SIG-M5 treated with dmso at 0.1 percent for 504 hours (cell line): ENCODE data around the gene PLA2G4B.
A peak's percentile ranks its signal among the peaks of the same experiment; 100 is the strongest.
"Not testable (repeated sequence)": the region's sequence is repeated elsewhere in the genome, so short reads cannot be mapped to it uniquely, and the experiment has no call there.

Experiments used
- DNase-seq: peaks from one replicate; lab custom pipeline; 2025; ENCODE audit not compliant: unreplicated experiment; lab: John Stamatoyannopoulos, UW

The PLA2G4B gene

DNA sequence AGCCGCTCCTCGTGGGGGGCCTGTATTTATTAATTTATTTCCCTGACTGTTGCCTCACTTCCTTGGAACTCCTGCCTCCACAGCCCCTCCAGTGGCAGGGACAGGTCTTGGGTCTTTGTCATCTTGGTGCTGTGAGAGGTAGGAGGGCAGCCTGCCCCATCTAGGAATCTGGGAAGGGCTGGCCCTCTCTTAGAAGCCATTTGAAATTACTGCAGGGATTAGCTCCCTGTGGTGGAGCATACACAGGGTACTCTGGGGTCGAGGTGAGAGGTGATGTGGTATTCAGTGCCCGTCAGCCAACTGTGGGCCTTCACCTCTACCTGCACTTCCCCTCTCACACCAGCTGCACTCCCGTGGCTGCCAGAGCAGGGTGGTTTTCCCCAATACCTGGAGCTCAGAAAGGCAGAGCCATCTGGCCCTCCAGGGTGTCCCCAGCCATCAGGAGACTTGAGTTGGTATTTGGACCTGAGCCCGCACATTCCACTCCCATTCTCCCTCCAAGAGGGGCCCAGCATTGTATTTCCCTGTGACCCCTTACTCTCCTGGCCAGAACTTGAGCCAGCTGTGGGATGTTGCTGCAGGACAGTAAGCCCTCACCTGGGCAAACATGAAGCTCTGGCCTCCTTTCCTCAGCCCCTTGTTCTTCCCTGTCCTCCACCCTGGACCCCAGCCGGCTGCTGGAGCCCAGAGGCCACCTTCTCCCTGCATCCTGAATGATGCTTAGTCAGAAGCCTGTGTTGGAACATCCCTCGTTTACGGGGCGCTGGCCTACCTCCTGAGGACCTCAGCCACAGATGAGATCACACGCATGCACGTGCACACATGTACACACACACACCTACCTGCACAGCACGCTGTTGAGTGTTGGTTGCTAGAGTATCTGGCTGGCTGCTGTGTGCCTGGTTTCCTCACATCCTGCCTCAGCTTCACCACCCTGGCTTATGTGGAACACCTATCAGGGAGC lies 12.8 kb upstream of the PLA2G4B start:
- DNase-seq, result no peak

DNA sequence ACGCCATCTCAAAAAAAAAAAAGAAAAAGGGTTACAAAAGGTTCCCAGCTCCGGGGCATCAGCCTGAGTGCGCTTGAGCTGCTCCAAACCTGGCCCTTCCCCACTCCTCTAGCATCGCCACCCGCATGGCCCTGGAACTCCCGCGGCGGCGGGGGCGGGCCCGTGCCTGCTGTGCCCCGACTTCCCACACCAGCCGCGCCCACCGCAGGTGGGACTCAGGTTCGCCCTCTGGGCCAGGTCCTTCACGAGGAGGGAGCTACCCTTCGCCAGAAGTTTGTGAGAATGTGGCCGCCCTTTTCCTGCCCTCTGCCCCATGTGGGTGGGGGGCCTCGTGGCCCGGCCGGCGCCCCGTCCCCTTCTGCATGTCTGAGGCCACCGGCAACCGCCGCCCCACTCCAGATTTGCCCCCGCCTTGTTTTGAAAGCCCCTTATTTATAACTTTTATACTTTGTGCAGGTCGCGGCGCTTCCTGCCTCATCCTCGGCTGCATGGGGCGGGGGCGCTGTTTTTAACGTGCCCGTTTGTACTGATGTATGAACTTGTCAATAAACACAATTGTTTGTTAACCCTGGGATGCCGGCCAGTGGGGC lies 11.3 kb upstream of the PLA2G4B start:
- DNase-seq, result no peak

DNA sequence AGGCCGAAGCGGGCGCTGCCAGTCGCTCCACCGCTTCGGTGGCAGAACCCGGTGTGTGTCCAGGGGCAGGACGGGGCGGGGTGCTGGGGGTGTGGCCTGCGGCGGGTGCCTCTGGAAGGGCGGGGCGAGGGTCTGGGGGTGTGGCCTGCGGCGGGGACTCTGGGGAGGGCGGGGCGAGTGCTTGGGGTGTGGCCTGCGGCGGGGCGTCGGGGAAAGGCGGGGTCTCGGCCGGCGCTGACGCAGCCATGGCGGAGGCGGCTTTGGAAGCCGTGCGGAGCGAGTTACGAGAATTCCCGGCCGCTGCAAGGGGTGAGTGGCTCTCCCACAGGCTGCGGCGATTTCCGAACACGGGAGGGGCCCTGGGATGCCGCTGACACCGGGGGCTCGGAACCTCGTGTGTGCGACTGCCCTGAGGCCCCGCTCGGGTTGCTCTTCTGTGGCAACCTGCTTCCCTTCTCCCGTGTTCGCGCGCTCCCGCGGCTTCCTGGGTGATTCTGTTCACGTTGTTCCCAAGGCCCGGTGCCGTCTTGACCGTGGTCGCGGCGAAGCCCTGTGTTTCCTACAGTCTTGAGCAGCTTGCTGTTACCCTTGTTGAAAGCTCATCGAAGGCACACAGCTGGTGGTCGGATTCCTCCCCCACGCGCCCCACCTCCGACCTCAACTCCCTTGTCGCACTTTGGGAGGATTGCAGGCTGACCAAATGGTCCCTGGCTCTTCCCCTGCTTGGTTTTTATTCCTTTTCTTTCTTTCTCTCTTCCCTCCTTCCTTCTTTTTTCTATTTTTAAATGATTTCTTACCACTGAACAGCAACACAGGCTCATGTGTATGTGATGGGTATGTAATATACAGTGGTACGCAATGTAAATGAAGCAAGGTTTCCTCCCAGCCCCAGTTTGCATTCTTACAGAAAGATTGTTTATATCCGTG lies 10.5 kb upstream of the PLA2G4B start, which contains the start of gene JMJD7:
Gene JMJD7, plus strand, starts transcription at position 213 of the 927 bp plus-strand sequence. Its CDS starts 33 bp downstream, at position 246.
- peak; percentile 63 for DNase-seq

DNA sequence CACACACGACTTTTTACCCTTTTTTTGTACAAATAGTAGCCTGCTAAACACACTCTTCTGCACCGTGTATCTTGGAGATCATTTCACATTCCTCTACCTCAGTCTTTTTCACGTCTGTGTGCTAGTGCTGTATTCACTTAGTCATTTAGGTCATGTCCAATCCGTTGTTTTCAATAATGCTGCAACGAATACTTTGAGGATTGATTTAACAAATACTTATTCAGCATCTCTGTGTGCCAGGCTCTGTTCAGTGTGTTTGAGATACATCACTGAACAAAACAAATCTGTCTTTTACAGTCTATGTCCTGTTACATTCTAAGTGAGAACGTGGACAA lies 9.9 kb upstream of the PLA2G4B start:
- DNase-seq, result no peak

DNA sequence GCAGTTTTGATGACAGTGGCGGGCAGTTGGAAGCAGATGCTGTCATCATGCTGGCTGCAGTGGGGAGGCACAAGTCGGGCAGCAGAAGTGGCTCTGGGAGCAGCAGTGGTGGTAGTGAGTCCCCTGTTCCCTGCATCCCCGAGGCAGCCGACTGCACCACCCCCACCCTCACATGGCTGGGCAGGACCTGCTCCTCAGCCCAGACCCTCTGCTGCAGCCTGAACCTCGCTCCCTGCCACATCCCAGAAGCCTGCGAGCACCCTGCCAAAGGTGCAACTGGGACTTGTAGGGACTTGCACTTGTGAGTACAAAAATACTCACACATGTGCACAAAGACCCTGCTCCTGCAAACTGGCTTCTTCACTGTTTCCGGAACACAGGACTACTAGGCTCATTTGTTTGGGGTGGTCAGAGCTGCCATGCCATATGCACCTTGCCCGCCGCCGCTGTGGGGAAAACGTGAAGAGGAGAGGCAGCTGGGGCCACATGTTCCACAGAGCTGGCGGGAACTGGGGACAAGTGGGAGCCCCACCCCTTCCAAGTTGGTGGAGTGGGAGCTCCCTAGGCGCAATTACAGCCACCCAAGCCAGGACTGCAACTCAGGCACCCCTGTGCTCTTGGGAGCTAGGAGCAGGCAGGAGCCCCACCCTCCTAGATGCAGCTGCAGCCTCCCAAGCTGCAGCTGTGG lies 8.5 kb upstream of the PLA2G4B start:
- no peak for DNase-seq

DNA sequence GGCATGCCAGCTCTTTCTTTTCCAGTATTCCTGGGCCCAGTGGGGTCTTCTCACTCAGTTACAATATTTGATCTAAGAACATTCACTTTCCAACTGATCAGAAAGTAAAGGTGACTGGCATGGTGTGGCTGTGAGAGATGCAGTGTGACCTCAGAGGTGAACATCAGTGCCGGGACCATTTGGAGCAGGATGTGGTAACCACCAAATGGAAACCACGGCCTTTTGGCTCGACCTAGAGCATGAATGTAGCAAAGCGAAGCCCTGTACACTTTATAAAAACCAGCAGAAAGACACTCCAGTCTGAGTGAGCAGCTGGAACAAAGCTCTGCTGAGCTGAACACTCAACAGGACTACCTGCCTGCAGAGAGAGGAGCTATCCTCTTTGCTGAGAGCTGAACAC lies 7.4 kb upstream of the PLA2G4B start:
- DNase-seq, result not testable (repeated sequence)

DNA sequence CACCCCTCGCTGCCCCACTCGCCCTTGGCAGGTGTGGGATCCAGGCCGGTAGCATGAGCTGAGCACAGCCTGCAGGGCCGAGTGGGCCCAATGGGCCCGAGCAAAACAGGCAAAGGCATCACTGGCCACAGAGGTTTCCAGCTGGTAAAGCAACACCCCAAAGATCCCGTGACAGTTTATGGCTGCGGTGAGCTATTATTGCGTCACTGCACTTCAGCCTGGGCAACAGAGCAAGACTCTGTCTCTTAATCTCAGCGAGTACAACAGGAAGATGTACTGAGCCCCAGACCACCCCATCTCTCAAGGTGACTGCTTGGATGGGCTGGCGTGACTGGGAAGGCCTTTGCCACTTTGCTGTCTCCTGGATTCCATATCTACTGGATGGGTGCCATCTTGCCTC lies 6.4 kb upstream of the PLA2G4B start:
- DNase-seq, result no peak

DNA sequence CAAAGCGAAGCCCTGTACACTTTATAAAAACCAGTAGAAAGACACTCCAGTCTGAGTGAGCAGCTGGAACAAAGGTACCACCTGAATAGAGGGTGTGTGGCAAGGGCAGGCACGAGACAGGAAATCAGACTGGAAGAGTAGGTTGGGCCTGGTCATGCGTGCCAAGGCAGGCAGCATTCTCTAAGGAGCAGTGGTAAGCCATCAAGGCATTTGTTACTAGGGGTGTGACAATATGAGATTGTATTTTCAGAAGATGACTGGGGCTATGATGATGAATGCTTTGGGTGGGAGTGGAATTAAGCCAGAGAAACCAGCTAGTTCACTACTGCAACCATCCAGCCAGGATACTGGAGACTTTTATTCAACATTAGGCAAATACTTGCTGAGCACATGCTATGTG lies 5.8 kb upstream of the PLA2G4B start:
- no peak for DNase-seq

DNA sequence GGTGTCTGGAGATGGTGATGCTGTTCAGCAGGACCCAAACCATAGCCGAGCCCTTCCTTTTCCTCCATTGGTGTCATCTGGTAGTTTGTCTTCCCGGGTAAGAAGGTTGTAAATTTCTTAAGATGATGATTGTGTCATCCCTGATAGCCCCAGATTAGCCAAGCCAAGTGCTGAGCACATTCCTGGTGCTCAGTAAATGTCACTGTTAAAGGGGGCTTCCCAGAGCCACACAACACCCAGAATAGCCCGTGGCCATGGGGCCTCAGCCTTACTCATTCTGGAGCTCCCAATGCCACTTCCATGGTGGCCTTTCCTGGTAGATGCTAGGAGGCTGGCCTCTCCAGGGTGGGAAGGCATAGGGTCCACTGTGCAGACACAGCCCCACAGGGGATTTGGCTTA lies 4.6 kb upstream of the PLA2G4B start:
- no peak for DNase-seq

DNA sequence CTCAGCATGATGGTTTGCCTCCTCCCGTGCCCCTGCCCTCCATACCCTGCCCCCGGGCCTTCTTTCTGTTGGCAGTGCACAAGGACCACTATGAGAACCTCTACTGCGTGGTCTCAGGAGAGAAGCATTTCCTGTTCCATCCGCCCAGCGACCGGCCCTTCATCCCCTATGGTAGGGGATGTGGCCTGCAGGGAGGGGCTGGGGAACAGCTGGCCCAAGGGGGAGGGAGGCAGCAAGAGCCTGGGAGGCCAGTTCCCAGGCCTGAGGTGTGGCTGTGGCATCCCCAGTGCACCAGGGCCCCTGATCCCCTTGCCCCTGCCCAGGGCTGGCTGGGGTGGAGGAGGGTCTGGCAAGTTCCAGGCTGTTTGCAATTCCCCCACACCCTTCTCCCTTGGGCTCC lies 2.6 kb upstream of the PLA2G4B start:
- DNase-seq, result no peak

DNA sequence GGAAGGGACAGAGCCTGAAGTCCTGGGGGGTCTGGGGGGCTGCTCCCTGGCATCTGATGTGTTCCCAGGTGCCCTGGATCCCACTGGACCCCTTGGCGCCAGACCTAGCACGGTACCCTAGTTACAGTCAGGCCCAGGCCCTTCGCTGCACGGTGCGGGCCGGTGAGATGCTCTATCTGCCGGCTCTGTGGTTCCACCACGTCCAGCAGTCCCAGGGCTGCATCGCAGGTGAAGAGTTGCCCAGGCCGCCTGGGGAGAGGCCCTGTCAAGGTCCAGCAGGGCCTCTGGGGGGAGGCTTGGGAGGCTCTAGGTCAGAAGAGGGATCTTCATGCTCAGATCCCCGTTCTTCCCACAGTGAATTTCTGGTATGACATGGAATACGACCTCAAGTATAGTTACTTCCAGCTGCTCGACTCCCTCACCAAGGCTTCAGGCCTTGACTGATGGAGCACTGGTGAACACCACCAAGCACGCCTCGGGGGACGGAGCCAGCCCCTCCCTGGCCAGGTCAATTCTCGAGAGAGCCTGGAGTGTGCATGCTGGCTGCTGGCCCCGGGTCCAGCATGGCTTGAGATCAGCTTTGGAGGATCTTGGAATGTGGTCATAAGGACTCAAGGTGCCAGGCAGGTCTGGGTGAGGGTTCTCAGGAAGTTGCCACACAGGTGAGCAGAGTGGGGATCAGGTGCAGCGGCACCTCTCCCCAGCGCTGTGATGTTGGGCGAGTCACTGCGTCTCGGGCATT lies 1.8 kb upstream of the PLA2G4B start:
- no peak for DNase-seq

DNA sequence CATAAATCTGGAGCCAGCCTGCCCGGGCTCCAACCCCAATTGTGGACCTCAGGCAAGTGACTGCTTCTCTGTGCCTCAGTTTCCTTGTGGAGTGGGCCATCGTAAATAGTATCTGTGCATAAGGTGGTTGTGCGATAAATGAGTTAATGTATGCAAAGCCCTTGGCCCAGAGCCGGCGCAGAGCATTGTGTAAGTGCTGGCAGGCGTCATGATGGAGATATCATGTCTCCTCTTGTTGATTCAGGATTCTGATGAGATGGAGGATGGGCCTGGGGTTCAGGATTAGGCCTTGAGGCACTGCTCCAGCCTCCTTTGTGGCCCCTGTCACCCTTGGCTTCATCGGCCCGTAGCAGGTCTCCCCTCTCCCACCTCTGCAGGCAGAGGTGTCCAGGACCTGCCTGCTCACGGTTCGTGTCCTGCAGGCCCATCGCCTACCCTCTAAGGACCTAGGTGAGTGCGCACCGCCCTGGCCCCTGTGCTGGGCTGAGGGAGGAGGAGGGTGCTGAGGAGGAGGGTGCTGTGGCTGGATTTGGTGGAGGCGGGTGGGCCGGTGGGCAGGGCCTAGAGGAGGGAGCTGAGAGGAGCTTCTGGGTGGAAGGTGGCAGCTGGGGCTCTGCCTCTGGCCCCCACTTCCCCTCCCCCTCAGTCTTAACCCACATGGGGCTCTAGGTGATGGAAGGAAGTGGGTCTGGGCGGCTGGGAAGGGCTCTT lies 1.3 kb downstream of the PLA2G4B start:
- no peak for DNase-seq

DNA sequence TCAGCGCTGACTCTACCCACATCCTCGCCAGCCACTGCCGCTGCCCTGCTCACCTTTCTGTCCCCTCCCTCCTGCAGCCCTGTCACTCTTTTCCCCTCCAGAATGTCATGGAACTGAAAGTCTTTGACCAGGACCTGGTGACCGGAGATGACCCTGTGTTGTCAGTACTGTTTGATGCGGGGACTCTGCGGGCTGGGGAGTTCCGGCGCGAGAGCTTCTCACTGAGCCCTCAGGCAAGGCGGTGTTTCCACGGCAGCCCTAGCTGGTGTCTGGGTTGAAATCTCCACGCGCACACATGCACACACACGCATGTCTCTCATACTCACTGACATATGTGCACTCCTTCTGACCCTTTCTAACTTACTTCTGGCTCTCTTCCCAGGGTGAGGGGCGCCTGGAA lies 2.0 kb downstream of the PLA2G4B start:
- no peak for DNase-seq

DNA sequence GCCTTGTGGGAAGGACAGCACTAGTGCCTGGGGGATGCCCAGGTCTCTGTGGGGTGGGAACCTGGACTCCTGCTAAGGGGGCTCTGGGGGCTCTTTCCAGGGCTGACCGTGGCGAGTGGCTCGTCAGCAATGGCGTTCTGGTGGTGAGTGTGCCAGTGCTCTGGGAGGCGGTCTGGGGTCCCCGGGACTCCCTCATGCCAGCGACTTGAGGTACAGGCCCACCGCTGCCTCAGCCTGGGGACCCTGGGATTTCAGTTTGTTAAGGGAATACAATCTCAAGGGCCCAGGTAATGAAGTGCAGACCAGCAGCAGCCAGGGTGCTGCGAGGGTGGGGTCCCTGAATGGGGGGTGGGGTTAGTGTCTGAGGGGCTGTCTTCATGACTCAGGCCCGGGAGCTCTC lies 2.5 kb downstream of the PLA2G4B start:
- DNase-seq, result no peak

DNA sequence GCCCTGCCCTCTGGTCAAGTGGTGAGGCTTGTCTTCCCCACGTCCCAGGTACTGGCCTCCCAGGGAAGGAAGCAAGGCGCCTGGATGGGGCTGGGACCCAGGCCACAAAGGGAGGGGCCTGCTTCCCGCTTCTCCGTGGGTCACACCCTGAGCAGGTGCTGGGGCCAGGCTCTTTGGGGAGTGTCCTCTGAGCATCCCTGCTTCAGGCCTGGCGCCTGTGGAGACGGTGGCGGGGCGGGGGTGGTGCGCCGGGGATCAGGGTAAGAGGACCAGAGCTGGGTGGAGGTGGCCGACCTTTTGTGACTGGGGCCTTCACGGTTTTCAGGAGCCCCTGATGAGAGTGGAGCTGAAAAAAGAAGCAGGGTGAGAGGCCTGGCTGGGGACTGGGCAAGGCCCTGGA lies 3.6 kb downstream of the PLA2G4B start:
- DNase-seq, result no peak

DNA sequence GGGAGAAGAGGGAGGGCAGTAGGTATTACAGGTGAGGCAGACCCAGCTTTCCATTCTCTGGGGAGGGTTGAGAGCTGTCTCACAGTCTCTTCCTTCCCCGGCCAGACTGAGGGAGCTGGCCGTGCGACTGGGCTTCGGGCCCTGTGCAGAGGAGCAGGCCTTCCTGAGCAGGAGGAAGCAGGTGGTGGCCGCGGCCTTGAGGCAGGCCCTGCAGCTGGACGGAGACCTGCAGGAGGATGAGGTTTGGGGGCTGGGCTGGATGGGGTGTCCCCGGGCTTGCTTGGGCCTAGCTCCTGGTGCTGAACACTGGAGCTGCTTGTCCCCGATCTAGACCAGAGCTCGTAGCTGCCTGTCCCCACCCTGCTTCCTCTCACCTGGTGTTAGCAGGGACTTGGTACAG lies 4.9 kb downstream of the PLA2G4B start:
- no peak for DNase-seq

DNA sequence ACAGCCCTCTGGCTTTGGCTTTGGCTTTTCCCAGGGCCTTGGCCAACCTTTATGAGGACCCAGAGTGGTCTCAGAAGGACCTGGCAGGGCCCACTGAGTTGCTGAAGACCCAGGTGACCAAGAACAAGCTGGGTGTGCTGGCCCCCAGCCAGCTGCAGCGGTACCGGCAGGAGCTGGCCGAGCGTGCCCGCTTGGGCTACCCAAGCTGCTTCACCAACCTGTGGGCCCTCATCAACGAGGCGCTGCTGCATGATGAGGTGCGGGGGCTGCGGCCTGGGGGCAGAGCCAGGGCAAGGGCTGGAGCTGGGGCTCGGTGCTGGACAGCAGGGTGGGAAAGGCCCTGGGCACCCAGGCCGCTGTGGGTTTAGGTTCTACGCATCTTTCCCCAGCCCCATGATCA lies 6.2 kb downstream of the PLA2G4B start:
- no peak for DNase-seq

DNA sequence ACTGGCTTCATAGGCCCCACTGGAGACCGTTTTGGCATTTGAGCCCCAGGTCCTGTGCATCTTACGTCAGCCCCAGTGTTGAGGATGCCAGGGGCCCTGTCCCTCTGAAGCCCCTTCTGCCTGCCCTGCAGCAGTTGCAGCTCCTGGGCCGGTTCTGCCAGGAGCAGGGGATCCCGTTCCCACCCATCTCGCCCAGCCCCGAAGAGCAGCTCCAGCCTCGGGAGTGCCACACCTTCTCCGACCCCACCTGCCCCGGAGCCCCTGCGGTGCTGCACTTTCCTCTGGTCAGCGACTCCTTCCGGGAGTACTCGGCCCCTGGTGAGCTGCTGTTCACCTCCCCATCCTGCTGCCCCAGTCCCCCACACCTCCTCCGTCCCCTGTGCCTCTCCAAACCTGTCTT lies 8.6 kb downstream of the PLA2G4B start:
- DNase-seq, result no peak

DNA sequence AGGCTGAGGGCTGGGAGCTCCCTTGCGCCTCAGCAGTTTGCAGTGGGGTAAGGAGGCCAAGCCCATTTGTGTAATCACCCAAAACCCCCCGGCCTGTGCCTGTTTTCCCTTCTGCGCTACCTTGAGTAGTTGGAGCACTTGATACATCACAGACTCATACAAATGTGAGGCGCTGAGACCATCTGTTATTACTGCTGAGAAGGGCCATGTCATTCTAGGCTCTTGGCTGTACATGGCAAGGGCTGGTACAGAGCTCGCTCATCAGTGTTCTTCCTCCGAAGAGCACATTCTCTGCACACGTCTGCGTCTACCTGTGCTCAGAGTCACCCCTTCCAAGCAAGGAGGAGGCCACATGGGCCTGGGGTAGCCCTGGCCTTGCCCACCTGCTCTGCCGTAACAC lies 9.3 kb downstream of the PLA2G4B start:
- DNase-seq, result no peak

DNA sequence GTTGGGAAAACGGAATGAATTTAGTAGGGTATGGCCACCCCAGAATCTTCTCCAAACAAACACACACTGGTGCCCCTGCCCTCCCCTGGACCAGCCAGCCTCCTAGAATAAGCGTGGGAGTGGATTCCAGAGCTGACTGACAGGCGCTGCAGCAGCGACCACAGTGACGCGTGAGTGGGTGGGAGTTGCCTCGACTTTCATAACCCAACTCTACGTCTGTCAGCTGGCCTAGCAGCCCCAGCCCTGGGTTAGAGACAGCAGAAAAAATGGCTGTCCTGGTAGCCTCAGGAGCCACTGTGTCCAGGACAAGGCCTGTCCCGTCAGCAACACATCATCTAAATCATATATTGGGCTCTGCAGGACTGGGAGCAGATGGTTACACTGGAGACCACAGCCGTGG lies 10.0 kb downstream of the PLA2G4B start:
- DNase-seq, result no peak
